GM23338 (cell line): ENCODE results near the gene OR56A4. TPM values are rescaled to one million over a fixed set of nuclear protein-coding genes. Genes with fewer than 3 reads are reported as not detected.

Experiments used
- ATAC-seq: fragments of 200-7000 bp; cut with Tn5 transposase; 3 replicates; pipeline ENCODE4 v1.9.1; 2020
- DNase-seq: peaks from one replicate; pipeline ENCODE4 v3.0.0-alpha.2; 2015; ENCODE audit warnings: low spot score
- H2AFZ ChIP-seq: fragments of 200-600 bp; sonication (generic); 2 replicates; pipeline ENCODE4 v1.8.0; 2016; ENCODE audit warnings: antibody characterized with exemption, mild to moderate bottlenecking, moderate library complexity
- H3F3A ChIP-seq: fragments of 200-600 bp; sonication (generic); replicated peaks from 2 replicates; pipeline ENCODE4 v1.8.0; 2017; ENCODE audit warnings: antibody characterized with exemption, mixed run types, low read depth
- H3K27ac ChIP-seq: fragments of 200-600 bp; sonication (generic); 2 replicates; pipeline ENCODE4 v1.6.1; 2016; ENCODE audit warnings: low read depth
- H3K27me3 ChIP-seq: fragments of 200-600 bp; sonication (generic); 2 replicates; pipeline ENCODE4 v1.8.0; 2016; ENCODE audit warnings: mild to moderate bottlenecking, mixed run types, moderate library complexity; ENCODE audit not compliant: insufficient read depth
- H3K36me3 ChIP-seq: fragments of 200-600 bp; sonication (generic); 2 replicates; pipeline ENCODE4 v1.8.0; 2016; ENCODE audit warnings: mild to moderate bottlenecking; ENCODE audit not compliant: insufficient read depth
- H3K4me1 ChIP-seq: fragments of 200-600 bp; sonication (generic); 2 replicates; pipeline ENCODE4 v1.8.0; 2016; ENCODE audit warnings: mild to moderate bottlenecking, moderate library complexity; ENCODE audit not compliant: insufficient read depth
- H3K4me2 ChIP-seq: fragments of 200-600 bp; sonication (generic); 2 replicates; pipeline ENCODE4 v1.7.1; 2017; ENCODE audit warnings: mixed run types
- H3K4me3 ChIP-seq: fragments of 200-600 bp; sonication (generic); 2 replicates; pipeline ENCODE4 v1.6.1; 2016; ENCODE audit warnings: mixed run types
- H3K79me2 ChIP-seq: fragments of 200-600 bp; sonication (generic); replicated peaks from 2 replicates; pipeline ENCODE4 v1.8.0; 2017; ENCODE audit warnings: mild to moderate bottlenecking; ENCODE audit not compliant: insufficient read depth
- H3K9me2 ChIP-seq: fragments of 200-600 bp; sonication (generic); 2 replicates; pipeline ENCODE4 v1.8.0; 2017; ENCODE audit not compliant: insufficient read depth
- H4K20me1 ChIP-seq: fragments of 200-600 bp; sonication (generic); replicated peaks from 2 replicates; pipeline ENCODE4 v1.8.0; 2017; ENCODE audit warnings: mild to moderate bottlenecking; ENCODE audit not compliant: insufficient read depth
- H3K27ac Mint-ChIP-seq: 2 replicates; pipeline ENCODE4 v1.8.0; 2020; ENCODE audit warnings: inconsistent platforms, mild to moderate bottlenecking, moderate library complexity, mixed read lengths
- H3K27me3 Mint-ChIP-seq: 3 replicates; pipeline ENCODE4 v1.8.0; 2022; ENCODE audit warnings: low read depth, mild to moderate bottlenecking, moderate library complexity, mixed read lengths, inconsistent platforms; ENCODE audit not compliant: insufficient read depth, poor library complexity
- H3K36me3 Mint-ChIP-seq: 3 replicates; pipeline ENCODE4 v1.8.0; 2021; ENCODE audit warnings: low read depth, mild to moderate bottlenecking, inconsistent platforms, moderate library complexity, mixed read lengths
- H3K4me1 Mint-ChIP-seq: 3 replicates; pipeline ENCODE4 v1.8.0; 2020; ENCODE audit warnings: mild to moderate bottlenecking, inconsistent platforms, mixed read lengths
- H3K4me3 Mint-ChIP-seq: 3 replicates; pipeline ENCODE4 v1.8.0; 2021; ENCODE audit warnings: moderate library complexity, mild to moderate bottlenecking, inconsistent platforms, mixed read lengths
- H3K9me3 Mint-ChIP-seq: 3 replicates; pipeline ENCODE4 v1.8.0; 2020; ENCODE audit warnings: moderate library complexity, mild to moderate bottlenecking, inconsistent platforms, mixed read lengths
- CREB1 ChIP-seq: fragments of 250-450 bp; sonication (Bioruptor Pico); IDR thresholded peaks from 2 replicates; pipeline ENCODE4 v1.5.0; 2020; ENCODE audit warnings: low read depth, mild to moderate bottlenecking, moderate library complexity
- CTCF ChIP-seq, 2 experiments: fragments of 200-600 bp in 1 of 2; sonication (generic) in 1 of 2; conservative IDR thresholded peaks; 2 replicates each; pipeline versions ENCODE4 v1.5.1 to v1.6.1; 2016 to 2017; ENCODE audit warnings: antibody characterized with exemption in 2 of 2, low read depth in 2 of 2, mild to moderate bottlenecking in 2 of 2, moderate library complexity in 1 of 2
- EZH2 ChIP-seq: fragments of 200-600 bp; sonication (generic); IDR thresholded peaks from one replicate; pipeline ENCODE4 v1.8.0; 2017; ENCODE audit warnings: antibody characterized with exemption, mild to moderate bottlenecking, low read depth; ENCODE audit not compliant: unreplicated experiment
- EZH2phosphoT487 ChIP-seq: fragments of 200-600 bp; sonication (generic); IDR thresholded peaks from one replicate; pipeline ENCODE4 v1.8.1; 2018; ENCODE audit warnings: antibody characterized with exemption; ENCODE audit not compliant: unreplicated experiment
- JUNB ChIP-seq: IDR thresholded peaks from one replicate; pipeline ENCODE4 v1.6.1; 2016; ENCODE audit warnings: antibody characterized with exemption; ENCODE audit not compliant: unreplicated experiment
- NANOG ChIP-seq: IDR thresholded peaks from 2 replicates; pipeline ENCODE4 v1.6.1; 2016; ENCODE audit warnings: antibody characterized with exemption, borderline replicate concordance
- POLR2AphosphoS5 ChIP-seq: IDR thresholded peaks from 2 replicates; pipeline ENCODE4 v1.6.1; 2016; ENCODE audit warnings: antibody characterized with exemption, low read depth
- STAT1 ChIP-seq: IDR thresholded peaks from one replicate; pipeline ENCODE4 v1.6.1; 2016; ENCODE audit warnings: antibody characterized with exemption; ENCODE audit not compliant: unreplicated experiment
- ZNF114 ChIP-seq: fragments of 250-450 bp; sonication (Bioruptor Pico); IDR thresholded peaks from 2 replicates; pipeline ENCODE4 v1.5.0; 2020; ENCODE audit warnings: mild to moderate bottlenecking, moderate library complexity
- ZNF331 ChIP-seq: fragments of 250-450 bp; sonication (Bioruptor Pico); IDR thresholded peaks from 2 replicates; pipeline ENCODE4 v1.5.0; 2020; ENCODE audit warnings: low read depth, mild to moderate bottlenecking, moderate library complexity
- polyA plus RNA-seq: library from polyadenylated mRNA; unstranded; fragments of >200 nt; fragmentation: Nextera tagmentation; extraction: Ambion mirVana; gene quantifications from 2 replicates; pipeline ENCODE4 v1.2.1, GENCODE V29; 2016
- total RNA-seq: library from RNA; depleted of rRNA; stranded (reverse); fragments of >200 nt; shearing (Covaris generic); gene quantifications from 2 replicates; pipeline ENCODE4 v1.2.3, GENCODE V29; 2014
- TF ChIP-seq, protein P1 (sequence below): IDR thresholded peaks from 2 replicates; pipeline ENCODE4 v1.6.1; 2016; ENCODE audit warnings: antibody characterized with exemption
- TF ChIP-seq, protein P2 (sequence below): IDR thresholded peaks from one replicate; pipeline ENCODE4 v1.6.1; 2018; ENCODE audit warnings: antibody characterized with exemption; ENCODE audit not compliant: unreplicated experiment

Gene OR56A4
- total and polyA plus RNA-seq, 2 experiments from 2014 or later = 0.10 to 0.23 TPM

- no peak for ATAC-seq
- Histone ChIP-seq H3K4me1 (no peaks in the 10 kb centered on the region), H3F3A (no peaks in the 10 kb centered on the region), H4K20me1 (no peaks in the 10 kb centered on the region), H3K36me3 (no peaks in the 10 kb centered on the region), H3K79me2 (no peaks in the 10 kb centered on the region), H3K4me3 (no peak overlapping the region), H3K4me2 (no peak overlapping the region), H3K27ac (no peak overlapping the region), H3K27me3 (no peaks in the 10 kb centered on the region), H3K9me2 (no peaks in the 10 kb centered on the region), H2AFZ (no peak overlapping the region)
- Mint-ChIP-seq H3K4me1 (no peaks in the 10 kb centered on the region), H3K9me3 (no peaks in the 10 kb centered on the region), H3K27me3 (no peaks in the 10 kb centered on the region), H3K36me3 (no peaks in the 10 kb centered on the region), H3K27ac (no peak overlapping the region), H3K4me3 (no peak overlapping the region)
- DNase-seq = no peak
- no peak for TF ChIP-seq CREB1
- TF ChIP-seq, protein P1, sequence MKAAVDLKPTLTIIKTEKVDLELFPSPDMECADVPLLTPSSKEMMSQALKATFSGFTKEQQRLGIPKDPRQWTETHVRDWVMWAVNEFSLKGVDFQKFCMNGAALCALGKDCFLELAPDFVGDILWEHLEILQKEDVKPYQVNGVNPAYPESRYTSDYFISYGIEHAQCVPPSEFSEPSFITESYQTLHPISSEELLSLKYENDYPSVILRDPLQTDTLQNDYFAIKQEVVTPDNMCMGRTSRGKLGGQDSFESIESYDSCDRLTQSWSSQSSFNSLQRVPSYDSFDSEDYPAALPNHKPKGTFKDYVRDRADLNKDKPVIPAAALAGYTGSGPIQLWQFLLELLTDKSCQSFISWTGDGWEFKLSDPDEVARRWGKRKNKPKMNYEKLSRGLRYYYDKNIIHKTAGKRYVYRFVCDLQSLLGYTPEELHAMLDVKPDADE = no peak
- no peak for TF ChIP-seq POLR2AphosphoS5
- no peak for TF ChIP-seq JUNB
- TF ChIP-seq EZH2phosphoT487 = no peak
- no peak for TF ChIP-seq NANOG
- TF ChIP-seq ZNF331 (CRISPR knock-in tag) = no peak
These were observed 4.5 kb downstream of the OR56A4 start for GRCh38 chr11:6002202-6002699.

- H3K4me1 Mint-ChIP-seq = peaks cover 3% of the 10 kb centered on the region; the same call in 1 of the 3 replicates
- DNase-seq (no peak), ATAC-seq (no peak)
- no peak overlapping the region for H3K4me2 ChIP-seq
- no peaks in the 10 kb centered on the region for H3K36me3 ChIP-seq
- H3K9me3 Mint-ChIP-seq = no peaks in the 10 kb centered on the region
- no peaks in the 10 kb centered on the region for H3F3A ChIP-seq
- H3K9me2 ChIP-seq = no peaks in the 10 kb centered on the region
- H3K4me3 Mint-ChIP-seq = no peak overlapping the region
- no peak overlapping the region for H3K27ac Mint-ChIP-seq
- no peaks in the 10 kb centered on the region for H4K20me1 ChIP-seq
- no peaks in the 10 kb centered on the region for H3K36me3 Mint-ChIP-seq
- no peaks in the 10 kb centered on the region for H3K27me3 ChIP-seq
- no peak overlapping the region for H3K27ac ChIP-seq
- H3K4me3 ChIP-seq = no peak overlapping the region
- H3K27me3 Mint-ChIP-seq = peaks cover 2% of the 10 kb centered on the region
- no peaks in the 10 kb centered on the region for H3K4me1 ChIP-seq
- no peak overlapping the region for H2AFZ ChIP-seq
- no peaks in the 10 kb centered on the region for H3K79me2 ChIP-seq
- TF ChIP-seq EZH2phosphoT487 (no peak), NANOG (no peak), POLR2AphosphoS5 (no peak), JUNB (no peak), CREB1 (no peak), ZNF114 (no peak), ZNF331 (CRISPR knock-in tag) (no peak), STAT1 (no peak), CTCF (conservative IDR thresholded peaks at IDR 0.05; ENCODE audit: low read depth in 2 of 2) (no peak), EZH2 (no peak)
- TF ChIP-seq, protein P1 = no peak
- TF ChIP-seq, protein P2, sequence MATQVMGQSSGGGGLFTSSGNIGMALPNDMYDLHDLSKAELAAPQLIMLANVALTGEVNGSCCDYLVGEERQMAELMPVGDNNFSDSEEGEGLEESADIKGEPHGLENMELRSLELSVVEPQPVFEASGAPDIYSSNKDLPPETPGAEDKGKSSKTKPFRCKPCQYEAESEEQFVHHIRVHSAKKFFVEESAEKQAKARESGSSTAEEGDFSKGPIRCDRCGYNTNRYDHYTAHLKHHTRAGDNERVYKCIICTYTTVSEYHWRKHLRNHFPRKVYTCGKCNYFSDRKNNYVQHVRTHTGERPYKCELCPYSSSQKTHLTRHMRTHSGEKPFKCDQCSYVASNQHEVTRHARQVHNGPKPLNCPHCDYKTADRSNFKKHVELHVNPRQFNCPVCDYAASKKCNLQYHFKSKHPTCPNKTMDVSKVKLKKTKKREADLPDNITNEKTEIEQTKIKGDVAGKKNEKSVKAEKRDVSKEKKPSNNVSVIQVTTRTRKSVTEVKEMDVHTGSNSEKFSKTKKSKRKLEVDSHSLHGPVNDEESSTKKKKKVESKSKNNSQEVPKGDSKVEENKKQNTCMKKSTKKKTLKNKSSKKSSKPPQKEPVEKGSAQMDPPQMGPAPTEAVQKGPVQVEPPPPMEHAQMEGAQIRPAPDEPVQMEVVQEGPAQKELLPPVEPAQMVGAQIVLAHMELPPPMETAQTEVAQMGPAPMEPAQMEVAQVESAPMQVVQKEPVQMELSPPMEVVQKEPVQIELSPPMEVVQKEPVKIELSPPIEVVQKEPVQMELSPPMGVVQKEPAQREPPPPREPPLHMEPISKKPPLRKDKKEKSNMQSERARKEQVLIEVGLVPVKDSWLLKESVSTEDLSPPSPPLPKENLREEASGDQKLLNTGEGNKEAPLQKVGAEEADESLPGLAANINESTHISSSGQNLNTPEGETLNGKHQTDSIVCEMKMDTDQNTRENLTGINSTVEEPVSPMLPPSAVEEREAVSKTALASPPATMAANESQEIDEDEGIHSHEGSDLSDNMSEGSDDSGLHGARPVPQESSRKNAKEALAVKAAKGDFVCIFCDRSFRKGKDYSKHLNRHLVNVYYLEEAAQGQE = no peak
These were observed 12.0 kb downstream of the OR56A4 start for GRCh38 chr11:5994791-5995190.
